HCT116 (cell line): ENCODE measurements around the gene ITGAE. TPM values are rescaled to one million over a fixed set of nuclear protein-coding genes. Genes with fewer than 3 reads are reported as not detected.

Source experiments
- ATAC-seq: fragments of 200-7000 bp; cut with Tn5 transposase; 2 replicates; pipeline ENCODE4 v1.9.1; 2020; ENCODE audit warnings: mild to moderate bottlenecking, moderate library complexity
- BruUV-seq: library from RNA; stranded (reverse); fragments of 400-500 nt; replicated peaks from 2 replicates; lab custom pipeline; 2021; lab: Mats Ljungman, UMichigan
- CTCF ChIA-PET: fragments of 300-600 bp; sonication (Branson Sonifier 250); formaldehyde crosslinking; loops from one replicate; lab custom pipeline; 2021; ENCODE audit warnings: antibody characterized with exemption; lab: Charles Lee
- POLR2A ChIA-PET: fragments of 300-600, 350-600 bp; sonication (Branson Sonifier 250); formaldehyde crosslinking; loops from one replicate; lab custom pipeline; 2021; ENCODE audit warnings: antibody characterized with exemption; lab: Charles Lee
- RAD21 ChIA-PET, 2 experiments: fragments of 300-600 bp; sonication (Branson Sonifier 250); formaldehyde crosslinking; loops; one replicate each; lab custom pipeline; 2023; ENCODE audit warnings: low total read pairs in 2 of 2; ENCODE audit not compliant: uncharacterized antibody in 2 of 2, unreplicated experiment in 2 of 2, low non-redundant PET in 1 of 2; lab: Charles Lee
- DNase-seq: peaks from one replicate; pipeline ENCODE4 v3.0.0-alpha.2; 2010; ENCODE audit warnings: low read depth, low spot score
- H2AFZ ChIP-seq: fragments of 200-600 bp; shearing (Covaris generic), sonication (generic); 2 replicates; pipeline ENCODE4 v1.6.1; 2017; ENCODE audit warnings: low read depth, mixed run types, mixed read lengths, antibody characterized with exemption, low read length; ENCODE audit not compliant: poor library complexity, severe bottlenecking
- H3K27ac ChIP-seq: 2 replicates; pipeline ENCODE4 v1.5.1; 2012; ENCODE audit warnings: low read depth, low read length
- H3K27me3 ChIP-seq: fragments of 200-600 bp; sonication (generic); 2 replicates; pipeline ENCODE4 v1.6.1; 2016; ENCODE audit warnings: mixed run types, low read length, mixed read lengths; ENCODE audit not compliant: insufficient read depth
- H3K36me3 ChIP-seq, 2 experiments: fragments of 200-500 bp in 1 of 2; fragments of 200-600 bp in 1 of 2; sonication (Bioruptor generic) in 1 of 2; sonication (generic) in 1 of 2; 2 replicates each; pipeline versions ENCODE4 v1.5.1 to v1.6.1; 2014 to 2016; ENCODE audit warnings: low read length in 2 of 2, inconsistent platforms in 1 of 2, mixed read lengths in 1 of 2, mixed run types in 1 of 2; ENCODE audit not compliant: insufficient read depth in 2 of 2, control insufficient read depth in 1 of 2
- H3K4me1 ChIP-seq, 2 experiments: fragments of 200-600 bp in 1 of 2; sonication (generic) in 1 of 2; 2 replicates each; pipeline versions ENCODE4 v1.5.1 to v1.6.1; 2012 to 2017; ENCODE audit warnings: low read length in 2 of 2, inconsistent platforms in 1 of 2, mild to moderate bottlenecking in 1 of 2, mixed read lengths in 1 of 2, mixed run types in 1 of 2, moderate library complexity in 1 of 2; ENCODE audit not compliant: insufficient read depth in 2 of 2, control insufficient read depth in 1 of 2
- H3K4me2 ChIP-seq: fragments of 200-600 bp; sonication (generic); 2 replicates; pipeline ENCODE4 v1.6.1; 2017; ENCODE audit warnings: mixed run types, low read length, mixed read lengths
- H3K4me3 ChIP-seq, 2 experiments: fragments of 200-600 bp in 1 of 2; sonication (generic) in 1 of 2; replicated peaks in 1 of 2; 2 replicates each; pipeline ENCODE4 v1.5.1; 2011 to 2016; ENCODE audit warnings: low read length in 2 of 2, control low read depth in 1 of 2, low read depth in 1 of 2, mild to moderate bottlenecking in 1 of 2, mixed read lengths in 1 of 2, mixed run types in 1 of 2
- H3K79me2 ChIP-seq: fragments of 200-600 bp; sonication (generic); 2 replicates; pipeline ENCODE4 v1.6.1; 2017; ENCODE audit warnings: mild to moderate bottlenecking, mixed run types, low read length, moderate library complexity, mixed read lengths; ENCODE audit not compliant: insufficient read depth
- H3K9ac ChIP-seq: fragments of 200-600 bp; sonication (generic); 2 replicates; pipeline ENCODE4 v1.6.1; 2016; ENCODE audit warnings: low read length, mixed read lengths
- H3K9me2 ChIP-seq: fragments of 200-600 bp; sonication (generic), shearing (Covaris generic); 2 replicates; pipeline ENCODE4 v1.6.1; 2017; ENCODE audit warnings: mixed run types, mild to moderate bottlenecking, moderate library complexity; ENCODE audit not compliant: insufficient read depth
- H3K9me3 ChIP-seq, 2 experiments: fragments of 200-500 bp in 1 of 2; fragments of 200-600 bp in 1 of 2; sonication (Bioruptor generic) in 1 of 2; sonication (generic) in 1 of 2; 2 replicates each; pipeline ENCODE4 v1.6.1; 2014 to 2017; ENCODE audit warnings: low read length in 2 of 2, mixed read lengths in 2 of 2, inconsistent platforms in 1 of 2, low read depth in 1 of 2, mild to moderate bottlenecking in 1 of 2, mixed run types in 1 of 2, moderate library complexity in 1 of 2; ENCODE audit not compliant: control insufficient read depth in 1 of 2, insufficient read depth in 1 of 2
- H4K20me1 ChIP-seq: fragments of 200-600 bp; sonication (generic), shearing (Covaris generic); 2 replicates; pipeline ENCODE4 v1.6.1; 2017; ENCODE audit warnings: mixed run types, mild to moderate bottlenecking, moderate library complexity; ENCODE audit not compliant: insufficient read depth
- ATF3 ChIP-seq: IDR thresholded peaks from 2 replicates; pipeline ENCODE4 v1.6.1; 2012
- CBX3 ChIP-seq: IDR thresholded peaks from 2 replicates; pipeline ENCODE4 v1.6.1; 2012; ENCODE audit warnings: low read depth
- CEBPB ChIP-seq: IDR thresholded peaks from 2 replicates; pipeline ENCODE4 v1.6.1; 2012; ENCODE audit warnings: low read depth
- EGR1 ChIP-seq: IDR thresholded peaks from 2 replicates; pipeline ENCODE4 v1.6.1; 2012; ENCODE audit warnings: low read depth
- EZH2 ChIP-seq: fragments of 200-600 bp; sonication (generic); IDR thresholded peaks from 2 replicates; pipeline ENCODE4 v1.6.1; 2017; ENCODE audit warnings: antibody characterized with exemption, mixed run types
- EZH2phosphoT487 ChIP-seq: fragments of 200-600 bp; IDR thresholded peaks from 2 replicates; pipeline ENCODE4 v1.6.1; 2018; ENCODE audit warnings: antibody characterized with exemption, borderline replicate concordance
- JUND ChIP-seq: IDR thresholded peaks from 2 replicates; pipeline ENCODE4 v1.6.1; 2012
- MAX ChIP-seq: IDR thresholded peaks from 2 replicates; pipeline ENCODE4 v1.6.1; 2012
- POLR2A ChIP-seq: IDR thresholded peaks from 2 replicates; pipeline ENCODE4 v1.7.0; 2011; ENCODE audit warnings: borderline replicate concordance; ENCODE audit not compliant: insufficient read depth, insufficient read length; ENCODE audit errors: extremely low read depth
- POLR2AphosphoS5 ChIP-seq: IDR thresholded peaks from 2 replicates; pipeline ENCODE4 v1.6.1; 2011; ENCODE audit warnings: mild to moderate bottlenecking, low read depth, low read length, moderate library complexity
- RAD21 ChIP-seq: IDR thresholded peaks from 2 replicates; pipeline ENCODE4 v1.6.1; 2012; ENCODE audit warnings: low read depth, mild to moderate bottlenecking
- REST ChIP-seq: IDR thresholded peaks from 2 replicates; pipeline ENCODE4 v1.6.1; 2012; ENCODE audit warnings: low read depth
- SIN3A ChIP-seq: IDR thresholded peaks from 2 replicates; pipeline ENCODE4 v1.6.1; 2012; ENCODE audit warnings: low read depth
- SP1 ChIP-seq: IDR thresholded peaks from 2 replicates; pipeline ENCODE4 v1.6.1; 2012; ENCODE audit warnings: low read depth
- TCF7L2 ChIP-seq: IDR thresholded peaks from 2 replicates; pipeline ENCODE4 v1.7.0; 2011; ENCODE audit warnings: borderline replicate concordance, inconsistent platforms; ENCODE audit not compliant: insufficient read depth, insufficient read length; ENCODE audit errors: extremely low read depth
- YY1 ChIP-seq: IDR thresholded peaks from 2 replicates; pipeline ENCODE4 v1.6.1; 2011; ENCODE audit warnings: low read length, low read depth, moderate library complexity, mild to moderate bottlenecking; ENCODE audit not compliant: insufficient replicate concordance; ENCODE audit errors: extremely low read depth
- ZBTB33 ChIP-seq: IDR thresholded peaks from 2 replicates; pipeline ENCODE4 v1.6.1; 2011; ENCODE audit warnings: mild to moderate bottlenecking, low read length, moderate library complexity; ENCODE audit not compliant: insufficient replicate concordance; ENCODE audit errors: extremely low read depth
- intact Hi-C: fragments of 100-400 bp; cut with micrococcal nuclease; formaldehyde crosslinking; loops from 2 replicates; pipeline ENCODE4 v1.10.0; 2022
- total RNA-seq: library from RNA; stranded (reverse); gene quantifications from one replicate; pipeline ENCODE4 v1.2.1, GENCODE V29; 2021; ENCODE audit not compliant: unreplicated experiment

The ITGAE gene
- total RNA-seq, 1 experiment from 2014 or later: 19.9 TPM

GRCh38 chr17:3768341-3768740, 32.6 kb downstream of the ITGAE start:
- Histone ChIP-seq H3K27me3 (no peaks in the 10 kb centered on the region), H4K20me1 (no peaks in the 10 kb centered on the region), H3K9me2 (no peaks in the 10 kb centered on the region), H3K9me3 (no peaks in the 10 kb centered on the region)
- no peak for DNase-seq
- TF ChIP-seq YY1: no peak
- TF ChIP-seq EZH2: no peak
- TF ChIP-seq SP1: no peak
- no peak for TF ChIP-seq EZH2phosphoT487
- TF ChIP-seq TCF7L2: no peak
- TF ChIP-seq POLR2AphosphoS5: no peak
- no peak for TF ChIP-seq RAD21
- no peak for TF ChIP-seq ATF3
- TF ChIP-seq JUND: no peak
- no peak for TF ChIP-seq CBX3
- TF ChIP-seq, all 23 proteins: peak for 0
- H3K9ac ChIP-seq: no peak overlapping the region
- CTCF ChIA-PET: no interaction called here
- H2AFZ ChIP-seq: no peak overlapping the region
- BruUV-seq: no TSS peak
- peaks cover 0 to 23% of the 10 kb centered on the region in 2 experiments; a peak in 2 of 4 replicates for H3K4me1 ChIP-seq
- H3K4me2 ChIP-seq: no peak overlapping the region
- ATAC-seq: no peak
- H3K27ac ChIP-seq: no peak overlapping the region
- intact Hi-C loops: no loop called here
- no peak overlapping the region for H3K4me3 ChIP-seq
- POLR2A ChIA-PET: no interaction called here
- RAD21 ChIA-PET: no interaction called here
- H3K36me3 ChIP-seq: no peaks in the 10 kb centered on the region
- H3K79me2 ChIP-seq: no peaks in the 10 kb centered on the region

GRCh38 chr17:3766779-3767178, 34.2 kb downstream of the ITGAE start:
- RAD21 ChIA-PET: no interaction called here
- intact Hi-C loops: no loop called here
- TF ChIP-seq POLR2A (no peak), SIN3A (no peak), SP1 (no peak), EZH2 (no peak), REST (no peak), CEBPB (no peak), CBX3 (no peak), MAX (no peak), EZH2phosphoT487 (no peak), EGR1 (no peak), ZBTB33 (no peak), JUND (no peak)

More at GRCh38 chr17:3766779-3767178, 34.2 kb downstream of the ITGAE start:
- Histone ChIP-seq H3K9ac (no peak overlapping the region), H3K4me1 (peaks cover 0 to 17% of the 10 kb centered on the region in 2 experiments; a peak in 2 of 4 replicates), H3K4me3 (no peak overlapping the region), H4K20me1 (no peaks in the 10 kb centered on the region), H2AFZ (no peak overlapping the region), H3K9me2 (no peaks in the 10 kb centered on the region), H3K9me3 (no peaks in the 10 kb centered on the region), H3K79me2 (no peaks in the 10 kb centered on the region), H3K27me3 (no peaks in the 10 kb centered on the region), H3K4me2 (no peak overlapping the region), H3K27ac (no peak overlapping the region), H3K36me3 (no peaks in the 10 kb centered on the region)
- ChIA-PET POLR2A (no interaction called here), CTCF (interaction anchor here (1.2 kb wide), 1 partner anchor 29 kb away, joined by 3 read pairs; no protein-coding TSS in a partner anchor)
- BruUV-seq: no TSS peak
- no peak for DNase-seq
- ATAC-seq: no peak
